C4-2B (cell line): ENCODE measurements around the gene NRG2.

ENCODE experiments used
- ZFX ChIP-seq: fragments of 450-650 bp; IDR thresholded peaks from 2 replicates; pipeline ENCODE4 v1.6.1; 2017
- TF ChIP-seq, protein P1 (sequence below): fragments of 450-650 bp; conservative IDR thresholded peaks from 2 replicates; pipeline ENCODE4 v1.5.1; 2017; ENCODE audit warnings: mild to moderate bottlenecking

DNA sequence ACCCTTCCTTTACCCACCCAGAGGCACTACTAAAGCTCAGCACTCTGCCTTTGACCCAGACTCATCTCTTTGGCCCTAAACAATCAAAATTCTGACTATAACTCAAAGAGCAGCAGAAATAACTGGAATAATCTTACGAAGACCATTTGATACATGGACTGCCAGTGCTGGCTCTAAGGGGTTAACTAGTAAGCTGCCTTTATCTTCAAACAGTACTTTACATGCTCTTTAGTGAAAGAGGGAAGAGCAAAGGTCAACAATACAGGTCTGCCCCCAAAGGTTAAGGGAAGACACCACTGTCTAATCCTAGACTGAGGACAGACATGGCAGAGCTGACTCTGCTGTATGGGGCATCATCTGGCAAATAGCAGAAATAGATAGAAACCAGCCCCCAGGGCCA, 45.8 kb downstream of the NRG2 start:
- TF ChIP-seq, protein P1, sequence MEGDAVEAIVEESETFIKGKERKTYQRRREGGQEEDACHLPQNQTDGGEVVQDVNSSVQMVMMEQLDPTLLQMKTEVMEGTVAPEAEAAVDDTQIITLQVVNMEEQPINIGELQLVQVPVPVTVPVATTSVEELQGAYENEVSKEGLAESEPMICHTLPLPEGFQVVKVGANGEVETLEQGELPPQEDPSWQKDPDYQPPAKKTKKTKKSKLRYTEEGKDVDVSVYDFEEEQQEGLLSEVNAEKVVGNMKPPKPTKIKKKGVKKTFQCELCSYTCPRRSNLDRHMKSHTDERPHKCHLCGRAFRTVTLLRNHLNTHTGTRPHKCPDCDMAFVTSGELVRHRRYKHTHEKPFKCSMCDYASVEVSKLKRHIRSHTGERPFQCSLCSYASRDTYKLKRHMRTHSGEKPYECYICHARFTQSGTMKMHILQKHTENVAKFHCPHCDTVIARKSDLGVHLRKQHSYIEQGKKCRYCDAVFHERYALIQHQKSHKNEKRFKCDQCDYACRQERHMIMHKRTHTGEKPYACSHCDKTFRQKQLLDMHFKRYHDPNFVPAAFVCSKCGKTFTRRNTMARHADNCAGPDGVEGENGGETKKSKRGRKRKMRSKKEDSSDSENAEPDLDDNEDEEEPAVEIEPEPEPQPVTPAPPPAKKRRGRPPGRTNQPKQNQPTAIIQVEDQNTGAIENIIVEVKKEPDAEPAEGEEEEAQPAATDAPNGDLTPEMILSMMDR, result no peak
- TF ChIP-seq ZFX, result no peak
